NCI-H1930 (cell line): Measurements from ENCODE around the gene DUSP16.

ENCODE experiments used
- DNase-seq, 2 experiments: peaks; one replicate each; lab custom pipeline; 2025; lab: John Stamatoyannopoulos, UW

Gene DUSP16

DNA sequence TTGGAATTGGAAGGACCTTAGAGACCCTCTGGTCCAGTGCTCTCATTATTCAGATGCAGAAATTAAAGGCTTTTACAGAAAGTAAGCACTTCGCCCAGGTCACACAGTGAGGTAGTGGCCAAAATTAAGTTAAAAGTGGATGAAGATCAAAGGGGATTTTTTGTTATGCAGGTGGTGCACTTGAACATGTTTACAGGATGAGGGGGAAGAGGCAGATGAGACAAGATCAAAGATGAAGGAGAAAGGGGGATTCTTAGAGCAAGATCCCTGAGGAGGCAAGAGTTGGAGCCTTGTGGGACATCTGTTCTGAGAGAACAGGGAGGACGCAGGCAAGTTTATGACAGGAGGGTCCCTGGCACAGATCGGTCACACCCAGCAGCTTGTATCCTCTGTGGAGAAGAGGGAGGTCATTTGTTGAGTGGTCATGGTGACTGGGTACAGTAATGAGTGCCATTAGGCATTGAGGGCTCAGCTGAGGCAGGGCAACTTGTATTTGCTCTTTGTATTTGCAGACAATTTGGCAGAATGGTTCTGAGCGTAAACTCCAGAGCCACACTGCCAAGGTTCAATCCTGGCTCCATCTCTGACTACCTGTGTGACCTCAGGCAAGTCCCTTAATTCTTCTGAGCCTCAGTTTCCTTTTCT is 121.8 kb downstream of the DUSP16 start:
- peak; percentile 90 to 94 for DNase-seq

DNA sequence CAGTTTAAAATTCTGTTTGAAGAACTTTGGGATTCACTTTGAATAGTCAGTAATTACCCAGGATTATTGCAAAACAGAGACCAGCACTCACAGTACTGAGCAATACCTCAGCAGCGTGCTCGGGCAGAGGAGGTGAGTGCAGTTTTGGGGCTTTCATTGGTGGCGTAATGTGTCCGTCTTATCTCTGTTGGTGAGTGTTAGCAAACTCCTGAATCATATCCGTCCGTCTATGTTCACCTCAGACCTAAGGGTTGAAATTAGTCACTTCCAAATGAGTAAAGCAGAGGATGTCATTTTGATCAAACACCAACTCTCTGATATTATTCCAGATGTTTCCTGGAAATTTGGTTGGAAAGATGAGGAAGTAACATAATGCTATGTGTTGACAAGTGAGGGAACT is 123.0 kb downstream of the DUSP16 start:
- DNase-seq: no peak

DNA sequence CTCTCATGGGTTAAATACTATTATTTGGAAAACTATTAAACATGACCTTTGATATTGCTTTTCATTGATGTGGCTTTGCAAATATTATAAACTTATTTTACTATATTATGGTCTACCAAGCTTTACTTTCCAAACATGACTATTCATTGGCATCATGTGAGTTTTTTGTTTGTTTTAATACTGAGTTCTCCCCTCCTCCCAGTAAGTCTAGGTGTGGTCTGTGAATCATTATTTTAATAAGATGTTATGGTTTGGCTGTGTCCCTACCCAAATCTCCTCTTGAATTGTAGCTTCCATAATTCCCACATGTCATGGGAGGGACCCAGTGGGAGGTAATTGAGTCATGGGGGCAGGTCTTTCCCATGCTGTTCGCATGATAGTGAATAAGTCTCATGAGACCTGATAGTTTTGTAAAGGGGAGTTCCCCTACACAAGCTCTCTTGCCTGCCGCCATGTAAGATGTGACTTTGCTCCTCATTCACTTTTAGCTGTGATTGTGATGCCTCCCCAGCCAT is 125.8 kb downstream of the DUSP16 start:
- DNase-seq: no peak

DNA sequence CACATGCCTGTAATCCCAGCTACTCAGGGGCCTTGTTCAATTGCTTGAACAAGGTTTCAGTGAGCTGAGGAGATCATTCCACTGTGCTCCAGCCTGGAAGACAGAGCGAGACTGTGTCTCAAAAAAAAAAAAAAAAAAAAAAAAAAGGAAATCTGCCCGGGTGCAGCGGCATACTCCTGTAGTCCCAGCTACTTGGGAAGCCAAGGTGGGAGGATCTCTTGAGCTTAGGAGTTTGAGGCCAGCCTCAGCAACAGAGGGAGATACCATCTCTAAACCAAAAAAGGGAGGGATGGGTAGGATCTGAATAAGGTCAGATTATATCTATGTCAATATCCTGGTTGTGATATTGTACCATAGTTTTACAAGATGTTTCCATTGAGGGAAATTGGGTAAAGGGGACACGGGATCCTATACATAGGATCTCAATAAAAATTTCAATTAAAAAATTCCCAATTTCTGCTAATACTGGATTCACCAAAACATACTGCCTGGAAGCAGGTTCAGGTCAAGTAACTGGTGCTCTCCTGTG is 129.4 kb downstream of the DUSP16 start:
- DNase-seq: no peak

DNA sequence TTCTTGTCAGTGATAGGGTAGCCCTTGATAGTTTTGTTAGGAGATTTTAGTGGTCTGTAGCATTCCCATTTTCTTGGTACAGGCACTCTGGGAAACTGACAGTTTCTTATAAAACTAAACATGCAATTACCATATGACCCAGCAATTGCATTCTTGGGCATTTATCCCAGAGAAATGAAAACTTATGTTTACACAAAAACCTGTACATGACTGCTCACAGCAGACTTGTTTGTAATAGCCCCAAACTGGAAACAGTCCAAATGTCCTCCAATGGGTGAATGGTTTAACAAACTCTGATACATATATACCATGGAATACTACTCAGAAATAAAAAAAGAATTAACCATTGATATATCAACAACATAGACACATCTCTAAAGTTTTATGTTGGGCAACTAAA is 130.3 kb downstream of the DUSP16 start:
- DNase-seq: no peak

DNA sequence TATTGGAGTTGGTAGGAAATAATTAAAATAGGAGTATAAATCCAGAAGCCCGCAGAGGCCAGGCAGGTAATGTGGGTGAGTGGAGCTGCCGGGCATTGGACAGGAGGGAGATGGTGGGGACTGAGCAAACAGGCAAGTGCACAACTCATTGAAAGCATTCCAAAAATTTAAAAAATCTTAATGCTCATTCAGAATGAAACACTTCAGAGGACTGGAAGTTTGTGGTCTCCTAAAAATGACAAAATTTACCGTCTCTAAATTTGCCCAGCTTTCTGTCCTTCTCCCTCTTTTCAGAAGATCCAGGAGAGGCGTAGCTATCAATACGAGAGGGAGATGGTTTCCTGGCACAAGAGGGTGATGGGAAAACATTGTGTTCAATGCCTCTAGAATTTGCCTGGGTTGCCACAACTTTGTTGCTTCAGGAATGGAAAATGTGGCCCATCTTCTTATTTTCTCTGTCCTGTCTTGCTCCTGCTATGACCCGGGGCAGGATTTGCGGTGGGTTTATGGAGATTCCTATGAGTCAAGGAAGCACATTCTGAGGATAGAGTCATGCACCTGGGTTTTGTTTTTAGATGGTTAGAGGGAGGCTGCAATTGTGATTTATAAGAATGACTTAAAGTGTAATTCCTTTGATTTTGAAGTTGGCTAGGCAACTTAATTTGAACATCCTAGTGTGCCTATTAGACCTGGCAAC is 133.6 kb downstream of the DUSP16 start:
- no peak for DNase-seq

DNA sequence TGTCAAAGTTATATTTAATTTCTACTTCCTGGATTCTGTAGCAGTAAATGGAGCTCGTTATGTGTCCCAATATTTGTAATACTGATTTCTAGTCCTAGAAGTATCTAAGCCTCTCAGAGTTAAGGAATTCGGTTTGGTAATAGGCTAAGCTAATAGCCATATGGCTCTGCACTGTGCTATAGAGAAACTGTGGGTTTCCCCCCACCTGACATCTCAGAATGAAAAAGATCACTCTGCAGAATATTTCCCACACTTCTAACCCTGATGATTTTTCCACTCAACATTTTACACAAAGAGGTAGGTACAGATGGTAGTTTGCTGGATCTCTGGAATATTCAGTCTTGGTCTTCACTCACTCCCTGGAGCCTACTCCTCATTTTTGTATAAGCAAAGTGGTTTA is 134.6 kb downstream of the DUSP16 start:
- DNase-seq: no peak

DNA sequence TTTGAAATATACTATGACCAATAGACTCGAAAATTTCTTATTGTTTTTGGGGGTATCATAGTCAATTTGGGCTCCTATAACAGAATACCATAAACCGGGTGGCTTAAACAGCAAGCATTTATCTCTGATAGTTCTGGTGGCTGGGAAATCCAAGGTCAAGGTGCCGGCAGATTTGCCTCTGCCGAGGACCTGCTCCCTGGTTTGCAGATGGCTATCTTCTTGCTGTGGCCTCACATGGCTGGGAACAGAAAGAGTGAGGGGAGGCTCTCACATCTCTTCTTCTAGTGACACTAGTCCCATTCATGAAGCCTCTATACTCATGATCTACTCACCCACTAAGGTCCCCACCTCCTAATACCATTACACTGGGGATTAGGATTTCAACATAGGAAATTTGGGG is 135.1 kb downstream of the DUSP16 start:
- no peak for DNase-seq

DNA sequence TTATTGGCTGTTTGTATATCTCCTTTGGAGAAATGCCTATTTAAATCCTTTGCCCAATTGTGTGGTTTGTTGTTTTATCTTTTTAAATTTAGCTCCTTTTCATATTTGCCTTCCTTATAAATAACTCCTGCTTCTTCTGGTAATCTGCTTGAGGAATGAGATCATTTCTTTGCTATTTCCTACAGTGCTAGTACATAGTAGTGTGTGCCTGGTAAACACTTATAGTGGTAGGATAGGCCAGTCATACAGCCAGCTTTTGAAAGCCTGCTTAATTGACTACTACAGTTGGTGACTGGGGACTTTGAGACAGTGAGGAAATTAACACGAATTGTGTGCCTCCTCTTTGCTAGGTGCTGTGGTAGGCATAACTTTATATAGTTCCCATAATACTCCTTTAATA is 137.0 kb downstream of the DUSP16 start:
- peak in 1 of 2 experiments; percentile 26 for DNase-seq

DNA sequence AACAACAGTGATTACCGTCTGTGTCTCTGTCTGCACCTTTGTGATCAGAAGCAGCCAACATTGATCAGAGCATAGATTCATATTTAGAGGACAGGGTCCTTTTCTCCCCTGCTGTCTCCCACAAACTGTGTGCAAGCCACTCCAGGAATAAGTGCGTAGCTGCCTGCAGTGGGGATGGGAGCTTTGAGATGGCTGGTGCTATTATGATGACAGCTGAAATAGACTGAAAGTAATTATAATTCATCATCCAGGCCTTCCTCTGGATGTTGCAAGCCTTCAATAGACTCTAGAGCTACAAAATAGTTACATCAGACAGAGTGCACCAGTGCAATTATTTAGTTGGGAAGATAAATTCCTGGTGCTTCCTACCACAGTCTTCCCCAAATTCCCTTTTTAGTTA is 137.7 kb downstream of the DUSP16 start:
- DNase-seq: no peak
